ENCODE measurements around the gene LGALS3BP. TPM values are rescaled to one million over a fixed set of nuclear protein-coding genes. Genes with fewer than 3 reads are reported as not detected.

The LGALS3BP gene
- total and polyA plus RNA-seq, 2 of the 13 experiments (the other 11 are each of a cell fraction or from before 2014, with no cell fraction given) = 137 to 332 TPM

- TF ChIP-seq, protein P1, sequence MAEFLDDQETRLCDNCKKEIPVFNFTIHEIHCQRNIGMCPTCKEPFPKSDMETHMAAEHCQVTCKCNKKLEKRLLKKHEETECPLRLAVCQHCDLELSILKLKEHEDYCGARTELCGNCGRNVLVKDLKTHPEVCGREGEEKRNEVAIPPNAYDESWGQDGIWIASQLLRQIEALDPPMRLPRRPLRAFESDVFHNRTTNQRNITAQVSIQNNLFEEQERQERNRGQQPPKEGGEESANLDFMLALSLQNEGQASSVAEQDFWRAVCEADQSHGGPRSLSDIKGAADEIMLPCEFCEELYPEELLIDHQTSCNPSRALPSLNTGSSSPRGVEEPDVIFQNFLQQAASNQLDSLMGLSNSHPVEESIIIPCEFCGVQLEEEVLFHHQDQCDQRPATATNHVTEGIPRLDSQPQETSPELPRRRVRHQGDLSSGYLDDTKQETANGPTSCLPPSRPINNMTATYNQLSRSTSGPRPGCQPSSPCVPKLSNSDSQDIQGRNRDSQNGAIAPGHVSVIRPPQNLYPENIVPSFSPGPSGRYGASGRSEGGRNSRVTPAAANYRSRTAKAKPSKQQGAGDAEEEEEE (CRISPR knock-in tag; IDR thresholded peaks at IDR 0.05; ENCODE audit: borderline replicate concordance) = 0 out of 2 replicates have a peak, but pooled peaks have one; percentile 41
- TF ChIP-seq CHD2 (IDR thresholded peaks at IDR 0.05; ENCODE audit: low read depth, low read length) (no peak), IRF2 (CRISPR knock-in tag; IDR thresholded peaks at IDR 0.05) (no peak), ZNF235 (CRISPR knock-in tag; IDR thresholded peaks at IDR 0.05; ENCODE audit: borderline replicate concordance) (no peak), ZBTB8A (CRISPR knock-in tag; IDR thresholded peaks at IDR 0.05; ENCODE audit: borderline replicate concordance, low read depth) (no peak), KDM3A (CRISPR knock-in tag; IDR thresholded peaks at IDR 0.05; ENCODE audit: low read depth) (peak; percentile 83; the same call in 1 of the 2 replicates), CBX1 (IDR thresholded peaks at IDR 0.05; ENCODE audit: low read depth) (no peak), RNF2 (conservative IDR thresholded peaks at IDR 0.05; ENCODE audit: low read depth) (no peak), ZNF24 (IDR thresholded peaks at IDR 0.05) (no peak), SMC3 (IDR thresholded peaks at IDR 0.05; ENCODE audit: low read length) (peak; percentile 94), ESRRA (CRISPR knock-in tag; IDR thresholded peaks at IDR 0.05; ENCODE audit: low read depth) (peak; percentile 60; the same call in 1 of the 2 replicates), ZNF558 (CRISPR knock-in tag; IDR thresholded peaks at IDR 0.05; ENCODE audit: borderline replicate concordance) (no peak), SNRNP70 (IDR thresholded peaks at IDR 0.05; ENCODE audit: low read depth, low read length) (no peak), THAP11 (CRISPR knock-in tag; IDR thresholded peaks at IDR 0.05) (peak; percentile 38; the same call in 1 of the 2 replicates)
- TF ChIP-seq, protein P2, sequence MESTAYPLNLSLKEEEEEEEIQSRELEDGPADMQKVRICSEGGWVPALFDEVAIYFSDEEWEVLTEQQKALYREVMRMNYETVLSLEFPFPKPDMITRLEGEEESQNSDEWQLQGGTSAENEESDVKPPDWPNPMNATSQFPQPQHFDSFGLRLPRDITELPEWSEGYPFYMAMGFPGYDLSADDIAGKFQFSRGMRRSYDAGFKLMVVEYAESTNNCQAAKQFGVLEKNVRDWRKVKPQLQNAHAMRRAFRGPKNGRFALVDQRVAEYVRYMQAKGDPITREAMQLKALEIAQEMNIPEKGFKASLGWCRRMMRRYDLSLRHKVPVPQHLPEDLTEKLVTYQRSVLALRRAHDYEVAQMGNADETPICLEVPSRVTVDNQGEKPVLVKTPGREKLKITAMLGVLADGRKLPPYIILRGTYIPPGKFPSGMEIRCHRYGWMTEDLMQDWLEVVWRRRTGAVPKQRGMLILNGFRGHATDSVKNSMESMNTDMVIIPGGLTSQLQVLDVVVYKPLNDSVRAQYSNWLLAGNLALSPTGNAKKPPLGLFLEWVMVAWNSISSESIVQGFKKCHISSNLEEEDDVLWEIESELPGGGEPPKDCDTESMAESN (CRISPR knock-in tag; conservative IDR thresholded peaks at IDR 0.05) = no peak
- TF ChIP-seq, protein P3, sequence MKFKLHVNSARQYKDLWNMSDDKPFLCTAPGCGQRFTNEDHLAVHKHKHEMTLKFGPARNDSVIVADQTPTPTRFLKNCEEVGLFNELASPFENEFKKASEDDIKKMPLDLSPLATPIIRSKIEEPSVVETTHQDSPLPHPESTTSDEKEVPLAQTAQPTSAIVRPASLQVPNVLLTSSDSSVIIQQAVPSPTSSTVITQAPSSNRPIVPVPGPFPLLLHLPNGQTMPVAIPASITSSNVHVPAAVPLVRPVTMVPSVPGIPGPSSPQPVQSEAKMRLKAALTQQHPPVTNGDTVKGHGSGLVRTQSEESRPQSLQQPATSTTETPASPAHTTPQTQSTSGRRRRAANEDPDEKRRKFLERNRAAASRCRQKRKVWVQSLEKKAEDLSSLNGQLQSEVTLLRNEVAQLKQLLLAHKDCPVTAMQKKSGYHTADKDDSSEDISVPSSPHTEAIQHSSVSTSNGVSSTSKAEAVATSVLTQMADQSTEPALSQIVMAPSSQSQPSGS (CRISPR knock-in tag; IDR thresholded peaks at IDR 0.05) = 0 out of 2 replicates have a peak, but pooled peaks have one; percentile 44
- TF ChIP-seq, protein P4, sequence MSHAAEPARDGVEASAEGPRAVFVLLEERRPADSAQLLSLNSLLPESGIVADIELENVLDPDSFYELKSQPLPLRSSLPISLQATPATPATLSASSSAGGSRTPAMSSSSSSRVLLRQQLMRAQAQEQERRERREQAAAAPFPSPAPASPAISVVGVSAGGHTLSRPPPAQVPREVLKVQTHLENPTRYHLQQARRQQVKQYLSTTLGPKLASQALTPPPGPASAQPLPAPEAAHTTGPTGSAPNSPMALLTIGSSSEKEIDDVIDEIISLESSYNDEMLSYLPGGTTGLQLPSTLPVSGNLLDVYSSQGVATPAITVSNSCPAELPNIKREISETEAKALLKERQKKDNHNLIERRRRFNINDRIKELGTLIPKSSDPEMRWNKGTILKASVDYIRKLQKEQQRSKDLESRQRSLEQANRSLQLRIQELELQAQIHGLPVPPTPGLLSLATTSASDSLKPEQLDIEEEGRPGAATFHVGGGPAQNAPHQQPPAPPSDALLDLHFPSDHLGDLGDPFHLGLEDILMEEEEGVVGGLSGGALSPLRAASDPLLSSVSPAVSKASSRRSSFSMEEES (CRISPR knock-in tag; IDR thresholded peaks at IDR 0.05) = peak; percentile 53; the same call in 1 of the 2 replicates
- TF ChIP-seq, protein P5, sequence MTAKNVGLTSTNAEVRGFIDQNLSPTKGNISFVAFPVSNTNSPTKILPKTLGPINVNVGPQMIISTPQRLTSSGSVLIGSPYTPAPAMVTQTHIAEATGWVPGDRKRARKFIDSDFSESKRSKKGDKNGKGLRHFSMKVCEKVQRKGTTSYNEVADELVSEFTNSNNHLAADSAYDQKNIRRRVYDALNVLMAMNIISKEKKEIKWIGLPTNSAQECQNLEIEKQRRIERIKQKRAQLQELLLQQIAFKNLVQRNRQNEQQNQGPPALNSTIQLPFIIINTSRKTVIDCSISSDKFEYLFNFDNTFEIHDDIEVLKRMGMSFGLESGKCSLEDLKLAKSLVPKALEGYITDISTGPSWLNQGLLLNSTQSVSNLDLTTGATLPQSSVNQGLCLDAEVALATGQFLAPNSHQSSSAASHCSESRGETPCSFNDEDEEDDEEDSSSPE (CRISPR knock-in tag; IDR thresholded peaks at IDR 0.05) = 0 out of 2 replicates have a peak, but pooled peaks have one; percentile 19
- TF ChIP-seq, protein P6, sequence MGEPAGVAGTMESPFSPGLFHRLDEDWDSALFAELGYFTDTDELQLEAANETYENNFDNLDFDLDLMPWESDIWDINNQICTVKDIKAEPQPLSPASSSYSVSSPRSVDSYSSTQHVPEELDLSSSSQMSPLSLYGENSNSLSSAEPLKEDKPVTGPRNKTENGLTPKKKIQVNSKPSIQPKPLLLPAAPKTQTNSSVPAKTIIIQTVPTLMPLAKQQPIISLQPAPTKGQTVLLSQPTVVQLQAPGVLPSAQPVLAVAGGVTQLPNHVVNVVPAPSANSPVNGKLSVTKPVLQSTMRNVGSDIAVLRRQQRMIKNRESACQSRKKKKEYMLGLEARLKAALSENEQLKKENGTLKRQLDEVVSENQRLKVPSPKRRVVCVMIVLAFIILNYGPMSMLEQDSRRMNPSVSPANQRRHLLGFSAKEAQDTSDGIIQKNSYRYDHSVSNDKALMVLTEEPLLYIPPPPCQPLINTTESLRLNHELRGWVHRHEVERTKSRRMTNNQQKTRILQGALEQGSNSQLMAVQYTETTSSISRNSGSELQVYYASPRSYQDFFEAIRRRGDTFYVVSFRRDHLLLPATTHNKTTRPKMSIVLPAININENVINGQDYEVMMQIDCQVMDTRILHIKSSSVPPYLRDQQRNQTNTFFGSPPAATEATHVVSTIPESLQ (CRISPR knock-in tag; conservative IDR thresholded peaks at IDR 0.05) = 0 out of 2 replicates have a peak, but pooled peaks have one; percentile 58
Observed at GRCh38 chr17:78970834-78971755, 8.6 kb downstream of the LGALS3BP start (continued).

Data from HepG2 (cell line).